NCI-H2171 (cell line): Measurements from ENCODE around the gene KCNJ6.

Source experiments
- DNase-seq: peaks from one replicate; lab custom pipeline; 2025; lab: John Stamatoyannopoulos, UW

The KCNJ6 gene

DNA sequence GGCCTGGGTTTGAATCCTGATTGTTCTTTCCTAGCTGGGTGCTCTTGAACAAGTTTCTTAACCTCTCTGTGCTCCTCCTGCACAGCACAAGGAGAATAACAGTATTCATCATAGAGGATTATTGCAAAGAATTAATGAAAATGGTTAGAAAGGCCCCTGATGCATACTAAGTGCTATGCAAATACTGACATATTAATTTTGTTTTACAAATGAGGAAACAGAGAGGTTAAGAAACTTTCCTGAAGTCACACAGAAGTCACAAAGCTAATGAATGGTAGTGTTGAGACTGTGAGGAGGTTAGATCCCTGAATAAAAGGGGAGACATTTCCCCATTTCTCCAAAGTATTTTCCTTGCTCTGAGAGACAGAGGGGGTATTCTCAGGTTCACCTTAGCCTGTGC, 99.0 kb downstream of the KCNJ6 start:
- DNase-seq = no peak

DNA sequence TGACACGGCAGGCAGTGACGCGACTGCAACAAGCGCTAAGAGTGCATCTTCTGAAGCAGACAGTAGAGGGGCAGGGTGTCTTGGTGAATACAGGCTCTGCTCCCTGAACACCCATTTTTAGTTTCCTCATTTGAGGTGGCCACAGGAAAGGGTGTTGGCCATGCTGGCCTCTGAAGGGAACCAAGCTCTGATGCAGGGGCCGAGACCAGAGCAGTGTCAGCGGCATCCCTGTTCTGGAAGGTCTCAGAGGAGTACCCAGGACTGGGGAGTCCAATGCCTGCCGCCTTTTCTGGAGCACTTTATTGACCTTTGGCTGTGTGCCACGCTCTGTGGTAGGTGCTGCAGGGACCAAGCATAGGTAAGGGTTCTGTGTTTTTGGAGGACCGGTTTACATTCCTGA, 100.4 kb downstream of the KCNJ6 start:
- no peak for DNase-seq

DNA sequence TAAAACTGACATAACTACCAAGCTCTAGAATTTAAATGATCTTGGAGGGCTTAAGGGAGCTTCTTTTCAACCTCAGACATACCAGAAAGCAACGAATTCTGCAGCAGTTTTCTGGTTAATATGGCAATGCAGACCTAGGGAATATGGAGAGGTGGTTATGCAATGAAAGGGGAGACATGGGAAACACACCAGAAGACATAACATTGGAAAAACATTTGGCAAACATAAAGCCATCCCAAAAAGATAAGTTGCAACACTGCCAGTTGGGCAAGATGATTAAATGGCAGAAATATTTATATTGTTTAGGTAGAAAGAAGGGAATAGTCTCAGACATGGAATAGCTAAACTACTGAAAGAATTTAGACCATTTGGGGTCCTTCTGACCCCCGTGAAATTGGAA, 104.5 kb downstream of the KCNJ6 start:
- DNase-seq = no peak

DNA sequence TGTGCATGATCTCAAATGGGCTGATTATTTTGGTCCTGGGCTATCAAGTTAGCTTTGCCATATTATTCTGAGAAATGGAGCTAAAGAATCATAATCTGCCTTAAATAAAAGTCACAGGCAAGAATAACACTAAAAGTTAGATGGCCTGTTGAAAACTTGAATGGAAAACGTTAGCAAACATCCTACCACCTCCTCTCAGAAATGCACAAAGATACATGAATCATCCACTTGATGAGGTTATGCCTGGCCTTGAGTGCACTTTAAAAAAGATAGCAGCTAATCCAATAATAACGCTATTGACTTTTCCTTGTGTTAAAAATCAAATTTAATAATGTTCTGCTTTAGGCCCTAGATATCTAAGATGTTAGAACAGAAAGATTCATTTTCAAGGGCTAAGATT, 108.0 kb downstream of the KCNJ6 start:
- no peak for DNase-seq

DNA sequence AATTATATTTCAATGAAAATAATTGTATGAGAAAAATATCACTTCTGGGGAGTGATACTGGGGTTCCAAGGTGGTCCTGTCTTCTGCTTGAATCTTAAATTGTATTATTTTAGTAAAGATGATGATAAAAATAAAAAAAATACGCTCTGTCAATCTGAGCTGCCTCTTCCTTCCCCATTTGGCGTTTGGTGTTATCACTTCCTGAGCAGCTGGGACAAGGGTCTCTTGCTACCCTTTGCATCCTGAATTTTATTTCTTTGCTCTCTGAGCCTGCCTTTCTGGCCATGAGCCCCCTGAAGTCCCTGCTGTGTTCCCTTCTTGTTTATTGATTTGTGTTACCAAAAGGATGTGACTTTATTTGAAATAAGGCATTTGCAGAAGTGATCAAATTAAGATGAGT, 111.0 kb downstream of the KCNJ6 start:
- DNase-seq = no peak

DNA sequence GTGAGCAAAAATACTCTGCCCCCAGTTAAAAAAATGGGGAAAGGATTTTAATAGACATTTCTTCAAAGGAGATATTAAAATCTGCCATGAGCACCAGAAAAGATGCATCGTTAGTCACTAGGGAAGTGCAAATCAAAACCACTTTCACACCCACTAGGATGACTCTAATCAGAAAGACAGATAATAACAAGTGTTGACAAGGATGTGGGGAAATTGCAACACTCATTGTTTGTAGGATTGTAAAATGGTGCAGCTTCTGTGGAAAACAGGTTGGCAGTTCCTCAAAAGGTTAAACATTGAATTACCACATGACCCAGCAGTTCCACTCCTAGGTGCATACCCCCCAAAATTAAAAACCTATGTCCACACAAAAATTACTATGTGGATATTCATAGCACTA, 112.3 kb downstream of the KCNJ6 start:
- no peak for DNase-seq

DNA sequence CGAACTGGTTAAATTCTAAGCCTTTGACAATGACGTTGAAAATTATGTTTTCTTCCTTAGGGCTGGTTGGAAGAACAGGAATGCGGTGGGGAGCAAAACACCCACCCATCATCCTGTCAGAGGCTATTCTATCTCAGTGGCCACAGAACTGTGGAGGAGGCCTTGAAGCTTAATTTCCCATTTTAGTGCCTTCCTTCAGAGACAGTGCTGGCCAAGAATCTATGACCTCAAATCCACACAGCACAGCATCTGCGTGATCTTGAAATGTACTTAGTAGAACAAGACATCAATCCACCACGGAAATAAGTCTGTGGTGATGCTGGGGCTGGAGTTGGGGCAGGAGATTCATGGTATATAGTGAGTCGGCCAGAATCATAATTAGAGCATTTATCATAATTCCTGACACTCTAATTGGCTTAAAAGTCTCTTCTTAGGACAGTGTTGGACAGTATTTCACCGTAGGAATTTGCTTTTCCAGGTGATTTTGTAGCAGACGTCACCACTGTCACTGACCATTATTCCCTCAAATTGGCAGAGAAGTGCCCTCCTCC, 113.1 kb downstream of the KCNJ6 start:
- no peak for DNase-seq

DNA sequence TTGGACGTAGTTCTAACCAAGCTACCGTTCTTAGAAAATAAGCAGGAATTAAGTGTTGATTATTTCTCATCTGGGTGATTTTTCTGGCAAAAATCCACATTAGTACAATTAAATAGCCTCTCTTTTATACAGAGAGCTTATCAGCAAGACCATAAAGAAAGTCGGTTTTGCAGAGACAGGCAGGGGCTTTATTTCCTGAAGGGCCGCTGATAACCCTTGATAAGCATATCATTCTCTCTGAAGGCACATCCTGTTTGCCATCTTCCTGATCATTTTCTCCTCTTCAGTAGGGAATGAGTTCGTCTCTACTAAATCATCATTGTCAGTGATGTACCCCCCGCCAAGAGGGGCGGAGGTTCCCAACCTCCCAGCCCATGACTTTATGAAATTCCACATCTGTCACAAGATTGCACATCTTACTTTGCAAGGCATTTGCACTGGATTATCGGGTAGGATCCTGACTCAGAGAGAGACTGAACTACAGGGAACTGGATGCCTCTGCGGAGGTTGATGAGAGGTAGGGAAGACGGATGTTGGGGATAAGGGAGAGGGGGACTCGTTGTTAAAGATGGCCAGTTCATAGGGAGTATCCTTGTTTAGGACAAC, 115.7 kb downstream of the KCNJ6 start:
- DNase-seq = no peak

DNA sequence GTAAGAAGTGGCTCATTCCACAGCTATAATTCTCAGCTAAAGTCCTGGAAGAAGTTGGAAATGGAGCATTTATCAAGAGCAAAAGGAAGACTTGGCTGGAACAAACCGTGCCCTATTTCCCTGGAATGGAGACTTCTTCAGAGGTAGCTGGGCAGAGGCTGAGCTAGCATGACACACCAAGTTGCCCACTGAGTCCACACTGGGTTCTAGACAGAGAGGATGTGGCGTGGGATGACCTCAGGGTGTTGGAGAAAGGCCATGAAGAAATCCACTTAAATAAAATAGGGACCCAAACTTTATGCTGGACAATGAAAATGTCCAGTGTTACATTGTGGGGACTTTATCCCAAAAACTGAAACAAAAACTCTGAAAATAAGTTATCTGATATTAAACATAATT, 116.2 kb downstream of the KCNJ6 start:
- DNase-seq = no peak

DNA sequence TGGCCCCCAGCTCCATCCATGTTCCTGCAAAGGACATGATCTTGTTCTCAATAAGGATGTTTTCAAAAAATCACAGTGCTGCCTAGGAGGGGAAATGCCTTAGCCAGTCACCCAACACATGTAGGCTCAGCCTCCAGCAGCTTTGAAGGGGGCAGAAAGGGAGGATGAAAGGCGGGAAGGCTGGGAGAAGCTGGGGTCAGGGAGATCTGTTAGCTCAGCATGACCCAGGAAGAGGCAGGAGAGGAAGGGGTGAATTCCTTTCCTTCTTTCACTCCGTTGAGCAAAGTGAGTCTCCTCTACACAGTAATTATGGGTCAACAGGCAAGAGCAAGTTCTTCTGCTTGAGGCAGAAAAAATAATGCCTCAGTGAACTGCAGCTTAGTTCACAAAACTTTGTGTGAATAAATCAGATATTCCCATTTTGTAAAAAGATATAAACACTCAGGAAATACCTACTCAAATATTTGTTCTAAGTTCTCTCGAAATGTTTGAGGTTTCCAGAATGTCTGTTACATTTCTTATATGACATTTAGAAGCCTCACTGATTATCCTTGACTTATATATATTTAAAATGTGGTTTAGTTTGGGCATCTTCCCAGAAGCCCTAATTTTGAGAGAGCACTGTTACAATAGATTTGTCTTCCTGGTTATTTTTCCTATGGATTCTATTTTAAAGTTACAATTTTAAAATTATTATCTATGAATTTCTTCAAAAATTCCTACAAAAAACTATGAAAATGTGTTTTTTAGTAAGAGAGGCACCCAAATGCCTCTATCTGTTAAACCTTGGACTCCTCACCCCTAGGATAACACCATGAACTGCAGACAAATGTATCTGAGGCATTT, 116.8 kb downstream of the KCNJ6 start:
- no peak for DNase-seq

DNA sequence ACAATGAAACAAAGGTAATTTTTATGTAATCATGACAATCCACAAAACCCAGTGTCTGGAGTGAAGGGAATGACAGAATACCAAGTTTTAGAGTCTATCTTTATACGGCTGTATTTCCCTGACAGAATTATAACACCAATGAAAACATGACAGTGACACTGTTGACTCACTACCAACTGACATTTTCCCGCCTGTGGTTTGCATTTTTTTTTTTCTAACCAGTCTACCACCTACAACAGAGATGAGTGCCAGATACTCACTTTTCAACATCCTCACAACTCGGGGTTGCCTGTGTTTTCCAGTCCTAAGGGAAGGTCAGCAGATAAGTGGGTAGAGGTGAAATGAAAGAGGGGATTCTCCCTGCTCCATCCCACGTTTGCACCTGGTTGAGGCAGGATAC, 118.9 kb downstream of the KCNJ6 start:
- DNase-seq = no peak

DNA sequence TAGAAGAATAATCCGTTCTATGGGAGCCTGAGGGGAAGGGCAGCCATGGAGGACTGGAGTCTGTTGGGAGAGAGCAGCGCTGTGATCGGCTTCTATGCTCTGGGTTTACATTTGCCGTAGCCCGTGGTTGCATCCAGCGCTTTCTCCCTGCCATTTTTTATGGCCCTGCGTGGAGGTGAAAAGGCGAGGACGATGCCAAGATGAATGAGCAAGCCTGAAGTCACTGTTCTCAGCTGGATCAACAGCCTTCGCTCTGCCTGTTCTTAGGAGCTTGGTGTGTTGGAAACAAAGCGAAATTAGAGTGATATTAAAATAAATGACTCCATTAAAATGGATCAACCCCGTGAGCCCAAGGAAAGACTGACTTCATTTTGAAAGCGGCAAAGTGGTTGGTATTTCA, 120.2 kb downstream of the KCNJ6 start:
- DNase-seq = no peak

DNA sequence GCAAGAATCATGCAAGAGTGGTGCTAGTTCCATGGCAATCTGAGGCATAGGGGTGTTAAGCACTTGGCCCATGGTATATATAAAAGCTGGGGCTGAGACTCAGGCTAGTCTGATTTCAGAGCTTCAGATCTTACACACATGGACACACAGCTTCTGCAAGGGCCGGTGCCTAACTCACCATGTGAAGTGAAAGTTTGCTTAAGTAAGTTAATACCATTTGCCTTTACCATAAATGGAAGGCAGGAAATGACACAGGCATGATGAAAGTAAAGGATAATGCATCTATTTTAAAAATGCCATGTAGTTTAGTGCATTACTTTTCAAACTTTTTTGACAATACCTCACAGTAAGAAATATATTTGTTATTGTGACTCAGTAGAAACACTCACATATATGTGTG, 122.6 kb downstream of the KCNJ6 start:
- no peak for DNase-seq

DNA sequence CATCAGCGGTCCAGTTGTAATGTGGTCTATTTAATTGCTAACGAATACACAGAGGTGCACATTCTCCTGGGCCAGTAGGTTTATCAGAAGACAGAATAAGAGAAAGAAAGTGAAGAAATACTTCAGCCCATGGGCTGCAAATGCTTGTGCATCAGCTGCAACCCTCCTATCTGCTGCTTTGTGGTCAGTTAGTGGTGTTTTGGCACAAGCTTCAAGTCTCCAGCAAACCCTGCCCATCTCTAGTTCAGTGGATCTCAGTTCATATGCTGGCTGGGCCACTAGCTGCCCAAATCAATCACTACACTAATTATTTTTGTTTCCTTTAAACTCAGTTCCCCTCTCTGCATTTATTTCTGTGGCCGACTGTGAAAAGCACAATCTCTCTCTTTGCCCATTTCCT, 124.2 kb downstream of the KCNJ6 start:
- DNase-seq = no peak

DNA sequence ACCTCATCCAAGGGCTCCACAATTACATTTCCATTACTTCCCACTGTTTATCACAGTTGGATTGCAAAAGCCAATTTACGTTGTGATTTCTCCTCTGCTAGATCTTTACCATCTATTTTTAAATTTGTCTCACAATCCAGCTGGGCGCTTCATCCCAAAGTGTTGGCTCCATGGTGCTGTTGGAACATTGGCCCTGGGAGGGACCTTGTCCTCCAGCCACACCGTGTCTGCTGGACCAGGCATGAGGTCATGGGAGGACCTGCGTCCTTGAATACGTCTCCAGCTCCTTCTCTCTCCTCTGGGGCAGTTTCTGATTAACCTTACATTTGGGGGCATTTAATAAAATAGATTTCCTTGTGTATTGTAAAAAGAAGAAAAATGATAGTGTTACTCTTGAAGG, 125.4 kb downstream of the KCNJ6 start:
- no peak for DNase-seq

DNA sequence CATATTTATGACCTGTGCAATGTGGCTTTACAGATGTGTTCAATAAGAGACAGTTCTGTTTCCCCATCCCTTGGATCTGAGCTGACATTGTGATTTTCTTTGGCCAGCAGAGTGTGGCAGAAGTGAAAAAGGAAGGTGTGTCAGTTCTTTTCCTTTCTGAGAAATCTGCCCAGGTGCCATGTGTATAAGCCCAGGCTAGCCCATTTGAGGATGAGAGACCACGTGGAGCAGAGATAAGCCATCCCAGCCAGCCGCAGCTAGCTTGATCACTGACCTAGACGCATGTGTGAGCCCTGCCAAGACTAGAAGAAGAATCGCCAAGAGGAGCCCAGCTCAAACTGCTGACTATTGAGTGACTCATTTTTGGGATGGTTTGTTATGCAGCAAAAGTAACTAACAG, 127.8 kb downstream of the KCNJ6 start:
- no peak for DNase-seq

DNA sequence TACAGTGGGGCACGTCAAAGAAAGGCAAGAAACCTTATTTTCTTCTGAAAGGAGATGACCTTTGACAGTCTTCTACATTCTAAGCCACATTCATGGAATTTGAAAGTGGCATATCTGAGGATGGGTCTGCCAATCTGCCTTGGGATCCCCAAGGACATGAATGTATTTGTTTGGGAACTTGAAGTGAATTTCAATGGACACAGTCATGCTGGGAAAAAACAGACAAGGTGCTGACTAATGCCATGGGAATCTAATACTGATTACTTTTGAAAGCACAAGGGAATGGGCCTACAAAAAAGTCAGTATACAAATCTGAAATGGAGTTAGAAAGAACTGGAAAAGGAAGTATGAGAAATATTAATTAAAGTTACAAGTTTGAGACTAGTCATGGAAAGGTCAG, 128.8 kb downstream of the KCNJ6 start:
- DNase-seq = no peak

DNA sequence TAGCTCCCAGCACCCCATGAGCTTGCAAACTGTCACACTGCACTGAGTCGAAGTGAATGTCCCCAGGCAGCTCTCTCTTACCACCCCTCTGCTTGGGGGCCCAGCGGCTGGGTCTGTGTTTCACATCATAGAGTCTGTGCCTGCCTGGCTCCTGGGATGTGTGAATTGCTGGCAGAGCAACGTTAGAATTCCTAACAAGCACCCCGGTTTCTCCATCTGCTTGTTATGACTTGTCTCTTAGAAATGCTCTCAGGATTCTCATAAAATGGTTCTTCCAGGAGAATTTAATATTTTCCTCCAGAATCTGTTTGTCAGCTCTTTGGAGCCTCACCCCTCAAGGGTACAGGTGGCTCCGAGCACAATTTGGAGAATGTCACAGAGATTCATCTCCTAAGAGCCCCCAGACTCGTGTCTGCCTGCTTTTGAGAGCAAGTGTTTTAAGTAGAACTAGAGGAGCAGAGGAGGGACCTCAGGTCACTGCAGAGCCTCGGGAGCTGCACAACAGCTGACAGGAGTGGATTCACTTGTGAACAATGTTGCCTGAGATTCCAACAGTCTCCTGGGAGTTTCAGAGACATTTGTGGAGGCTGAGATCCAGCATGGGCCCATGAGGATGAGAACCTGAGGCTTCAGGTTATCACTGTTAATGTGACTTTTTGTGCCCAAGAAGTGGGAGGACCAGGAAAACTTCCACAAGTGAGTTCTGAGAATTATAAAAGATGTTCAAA, 131.5 kb downstream of the KCNJ6 start:
- DNase-seq = no peak

DNA sequence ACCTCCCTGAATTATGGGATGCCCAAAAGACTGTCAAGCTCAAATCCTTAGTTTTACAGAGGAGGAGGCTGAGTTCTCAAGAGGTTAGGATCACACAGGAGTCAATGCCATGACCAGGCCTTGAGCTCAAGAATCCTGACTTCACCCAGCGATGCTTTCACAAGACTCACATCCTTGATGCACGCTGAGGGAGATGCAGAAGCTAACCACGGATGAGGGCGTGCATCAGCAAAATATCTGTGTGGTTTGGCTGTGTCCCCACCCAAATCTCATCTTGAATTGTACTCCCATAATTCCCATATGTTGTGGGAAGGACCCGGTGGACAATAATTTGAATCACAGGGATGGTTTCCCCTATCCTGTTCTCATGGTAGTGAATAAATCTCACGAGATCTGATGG, 133.2 kb downstream of the KCNJ6 start:
- DNase-seq = no peak

DNA sequence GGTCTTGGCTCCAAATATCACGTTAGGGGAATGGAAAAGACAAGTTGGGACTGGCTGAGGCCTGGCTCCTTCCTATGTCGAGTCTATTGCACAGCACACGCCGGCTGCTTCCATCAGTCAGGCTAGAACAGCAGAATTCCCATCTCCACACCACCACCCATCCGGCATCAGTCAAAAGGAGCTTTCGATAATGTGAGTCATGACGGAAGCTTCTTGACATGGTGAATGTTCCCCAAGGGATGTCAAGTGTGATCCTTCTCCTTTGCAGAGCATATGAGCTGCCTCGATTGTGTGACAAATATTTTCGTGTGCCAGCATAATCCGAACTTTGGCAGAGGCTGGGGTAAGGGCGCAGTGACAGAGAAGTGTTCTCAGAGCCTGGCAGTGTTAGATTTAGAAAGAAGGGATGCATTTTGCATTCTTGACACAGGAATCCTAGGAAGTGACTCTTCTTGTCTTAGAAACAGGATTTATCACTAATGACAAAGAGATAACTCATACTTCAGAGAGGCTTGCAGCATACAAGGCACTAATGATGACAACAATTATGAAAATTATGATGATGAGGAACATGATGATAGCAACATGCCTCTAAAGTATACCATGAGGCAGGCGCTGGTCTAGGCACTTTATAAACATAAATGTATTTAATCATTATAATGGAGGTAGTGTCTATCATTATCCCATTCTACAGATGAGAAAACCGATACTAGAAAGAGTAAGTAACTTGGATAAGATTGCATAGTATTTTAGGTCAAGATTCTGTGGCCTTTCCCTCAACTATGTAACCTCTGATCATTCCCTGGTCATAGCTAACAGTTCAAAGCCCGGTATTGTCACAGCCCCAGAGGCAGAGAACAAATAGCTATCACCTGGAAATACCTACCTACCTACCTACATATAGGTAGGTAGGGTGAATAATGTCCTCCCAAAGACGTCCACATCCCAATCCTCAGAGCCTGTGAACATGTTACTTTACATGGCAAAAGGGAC, 135.0 kb downstream of the KCNJ6 start:
- no peak for DNase-seq

DNA sequence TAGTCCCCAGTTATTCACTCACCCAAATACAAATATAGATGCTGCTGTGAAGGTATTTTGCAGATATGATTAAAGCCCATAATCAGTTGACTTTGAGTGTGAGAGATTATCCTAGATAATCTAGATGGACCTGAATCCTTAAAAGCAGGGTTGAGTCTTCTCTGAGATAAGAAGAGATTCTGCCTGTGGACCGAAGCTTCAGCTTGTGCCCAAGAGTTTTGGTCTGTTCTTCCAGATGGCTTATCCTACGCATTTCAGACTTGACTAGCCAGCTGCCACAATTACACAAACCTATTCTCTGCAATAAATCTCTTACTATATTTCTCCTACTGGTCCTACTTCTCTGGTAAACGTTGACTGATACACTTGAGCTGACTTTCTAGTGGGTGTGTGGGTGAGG, 145.1 kb downstream of the KCNJ6 start:
- no peak for DNase-seq

DNA sequence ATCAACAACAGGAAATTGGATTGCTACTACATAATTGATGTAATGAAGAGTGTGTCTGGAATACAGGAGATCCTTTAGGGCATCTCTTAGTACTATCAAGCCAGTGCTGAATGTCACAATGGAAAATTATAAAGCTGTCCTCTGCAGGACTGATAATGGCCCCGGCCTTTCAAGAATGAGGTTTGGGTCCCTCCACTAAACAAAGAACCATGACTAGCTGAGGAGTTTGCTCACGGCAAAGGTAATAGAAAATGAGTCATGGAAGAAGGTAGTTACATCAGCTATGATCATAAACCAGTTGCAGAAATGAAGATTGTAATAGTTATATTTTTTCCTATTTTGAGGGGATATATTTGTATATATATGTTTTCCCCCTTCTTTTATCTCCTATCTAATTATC, 145.8 kb downstream of the KCNJ6 start:
- no peak for DNase-seq
